SH-SY5Y (cell line): ENCODE data around the gene CSRNP3.

Experiments used
- GATA2 ChIP-seq: IDR thresholded peaks from 2 replicates; pipeline ENCODE4 v1.6.1; 2011; ENCODE audit warnings: mild to moderate bottlenecking, low read depth, low read length
- GATA3 ChIP-seq: IDR thresholded peaks from 2 replicates; pipeline ENCODE4 v1.6.1; 2011; ENCODE audit warnings: low read depth, mild to moderate bottlenecking, low read length, moderate library complexity

DNA sequence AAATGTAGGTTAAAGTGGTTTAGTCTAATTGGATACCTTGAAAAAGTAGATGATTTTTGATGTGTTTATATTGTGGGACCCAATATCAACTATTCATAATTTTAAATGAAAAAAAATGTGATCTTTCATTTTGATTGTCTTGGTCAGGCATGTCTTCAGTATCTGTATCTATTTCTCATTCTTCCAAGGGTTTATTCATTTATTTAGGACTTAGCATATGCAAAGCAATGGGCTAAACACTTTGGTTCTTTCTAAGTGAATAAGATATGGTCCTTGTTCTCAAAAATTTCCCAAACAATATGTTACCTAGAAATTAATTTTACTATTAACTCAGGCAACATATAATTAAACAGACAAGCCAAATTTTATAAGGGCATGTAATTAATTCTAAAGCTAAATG, 49.1 kb downstream of the CSRNP3 start:
- no peak for TF ChIP-seq GATA3
- TF ChIP-seq GATA2 = no peak
